ENCODE data around the gene TNFRSF12A. TPM values are rescaled to one million over a fixed set of nuclear protein-coding genes. Genes with fewer than 3 reads are reported as not detected.
A peak's percentile ranks its signal among the peaks of the same experiment; 100 is the strongest.

The TNFRSF12A gene
- total and polyA plus RNA-seq, 2 of the 13 experiments (the other 11 are each of a cell fraction or from before 2014, with no cell fraction given), result 61.9 to 66.0 TPM

GRCh38 chr16:3023669-3024478 is 3.7 kb downstream of the TNFRSF12A start, which contains the start of the genes HCFC1R1 and THOC6 (continued):
- TF ChIP-seq UBTF (CRISPR knock-in tag; IDR thresholded peaks at IDR 0.05) (peak; percentile 35; the same call in 1 of the 2 replicates), ZNF367 (CRISPR knock-in tag; IDR thresholded peaks at IDR 0.05; ENCODE audit: borderline replicate concordance) (no peak), FIP1L1 (IDR thresholded peaks at IDR 0.05; ENCODE audit: borderline replicate concordance, insufficient read depth, low read depth, low read length) (peak; percentile 90; the same call in 1 of the 2 replicates), CSRNP2 (CRISPR knock-in tag; conservative IDR thresholded peaks at IDR 0.05; ENCODE audit: low read depth) (no peak), ZHX2 (IDR thresholded peaks at IDR 0.05; ENCODE audit: low read depth) (peak; percentile 75; the same call in 1 of the 2 replicates), ZHX2 (CRISPR knock-in tag; IDR thresholded peaks at IDR 0.05; ENCODE audit: borderline replicate concordance) (no peak), KAT7 (CRISPR knock-in tag; IDR thresholded peaks at IDR 0.05; ENCODE audit: borderline replicate concordance) (no peak), SP5 (CRISPR knock-in tag; IDR thresholded peaks at IDR 0.05; ENCODE audit: borderline replicate concordance, low read depth) (peak; percentile 25; the same call in 1 of the 2 replicates), ZNF121 (CRISPR knock-in tag; IDR thresholded peaks at IDR 0.05) (0 out of 2 replicates have a peak, but pooled peaks have one; percentile 39), ZNF354B (CRISPR knock-in tag; IDR thresholded peaks at IDR 0.05) (peak; percentile 92)
- TF ChIP-seq, protein P1, sequence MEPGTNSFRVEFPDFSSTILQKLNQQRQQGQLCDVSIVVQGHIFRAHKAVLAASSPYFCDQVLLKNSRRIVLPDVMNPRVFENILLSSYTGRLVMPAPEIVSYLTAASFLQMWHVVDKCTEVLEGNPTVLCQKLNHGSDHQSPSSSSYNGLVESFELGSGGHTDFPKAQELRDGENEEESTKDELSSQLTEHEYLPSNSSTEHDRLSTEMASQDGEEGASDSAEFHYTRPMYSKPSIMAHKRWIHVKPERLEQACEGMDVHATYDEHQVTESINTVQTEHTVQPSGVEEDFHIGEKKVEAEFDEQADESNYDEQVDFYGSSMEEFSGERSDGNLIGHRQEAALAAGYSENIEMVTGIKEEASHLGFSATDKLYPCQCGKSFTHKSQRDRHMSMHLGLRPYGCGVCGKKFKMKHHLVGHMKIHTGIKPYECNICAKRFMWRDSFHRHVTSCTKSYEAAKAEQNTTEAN (CRISPR knock-in tag; conservative IDR thresholded peaks at IDR 0.05), result no peak
- TF ChIP-seq, protein P2, sequence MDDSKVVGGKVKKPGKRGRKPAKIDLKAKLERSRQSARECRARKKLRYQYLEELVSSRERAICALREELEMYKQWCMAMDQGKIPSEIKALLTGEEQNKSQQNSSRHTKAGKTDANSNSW (CRISPR knock-in tag; IDR thresholded peaks at IDR 0.05; ENCODE audit: borderline replicate concordance), result peak; percentile 93

Data from HepG2 (cell line).